ENCODE data around the gene MRFAP1L1. TPM values are rescaled to one million over a fixed set of nuclear protein-coding genes. Genes with fewer than 3 reads are reported as not detected.
A peak's percentile ranks its signal among the peaks of the same experiment; 100 is the strongest.

Gene MRFAP1L1
- total RNA-seq, 6 experiments from 2014 or later: 35.5 to 41.0 (median 40.1) TPM

DNA sequence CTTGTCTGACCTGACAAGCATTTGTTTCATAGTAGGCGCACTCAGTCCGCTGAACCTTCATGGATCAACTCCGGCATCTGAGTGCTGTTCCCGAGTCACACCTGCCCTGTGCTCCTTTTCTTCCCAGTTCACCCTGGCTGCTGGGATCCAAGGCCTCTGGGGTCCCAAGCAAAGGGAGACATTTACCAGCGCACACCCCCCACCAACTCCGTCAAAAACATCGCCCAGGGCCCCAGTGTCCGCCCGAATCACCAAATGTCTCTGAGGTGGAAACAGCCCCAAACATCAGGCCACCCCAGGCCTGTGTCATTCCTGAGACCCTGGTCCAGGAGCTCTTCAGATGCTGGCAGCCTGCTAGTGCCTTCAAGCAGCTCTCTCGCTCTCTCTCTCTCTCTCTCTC lies 11.5 kb upstream of the MRFAP1L1 start:
- H3K9me3 Mint-ChIP-seq: peaks cover 5% of the 10 kb centered on the region; the same call in 1 of the 2 replicates
- no peak overlapping the region for H3K27ac Mint-ChIP-seq
- H3K4me1 Mint-ChIP-seq (ENCODE audit: low read depth): peaks cover 29% of the 10 kb centered on the region
- H3K36me3 Mint-ChIP-seq (ENCODE audit: low read depth): no peaks in the 10 kb centered on the region
- H3K27me3 Mint-ChIP-seq (ENCODE audit: insufficient read depth): no peaks in the 10 kb centered on the region; the same call in none of the 2 replicates
- DNase-seq: no peak
- TF ChIP-seq, protein P1, sequence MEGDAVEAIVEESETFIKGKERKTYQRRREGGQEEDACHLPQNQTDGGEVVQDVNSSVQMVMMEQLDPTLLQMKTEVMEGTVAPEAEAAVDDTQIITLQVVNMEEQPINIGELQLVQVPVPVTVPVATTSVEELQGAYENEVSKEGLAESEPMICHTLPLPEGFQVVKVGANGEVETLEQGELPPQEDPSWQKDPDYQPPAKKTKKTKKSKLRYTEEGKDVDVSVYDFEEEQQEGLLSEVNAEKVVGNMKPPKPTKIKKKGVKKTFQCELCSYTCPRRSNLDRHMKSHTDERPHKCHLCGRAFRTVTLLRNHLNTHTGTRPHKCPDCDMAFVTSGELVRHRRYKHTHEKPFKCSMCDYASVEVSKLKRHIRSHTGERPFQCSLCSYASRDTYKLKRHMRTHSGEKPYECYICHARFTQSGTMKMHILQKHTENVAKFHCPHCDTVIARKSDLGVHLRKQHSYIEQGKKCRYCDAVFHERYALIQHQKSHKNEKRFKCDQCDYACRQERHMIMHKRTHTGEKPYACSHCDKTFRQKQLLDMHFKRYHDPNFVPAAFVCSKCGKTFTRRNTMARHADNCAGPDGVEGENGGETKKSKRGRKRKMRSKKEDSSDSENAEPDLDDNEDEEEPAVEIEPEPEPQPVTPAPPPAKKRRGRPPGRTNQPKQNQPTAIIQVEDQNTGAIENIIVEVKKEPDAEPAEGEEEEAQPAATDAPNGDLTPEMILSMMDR (IDR thresholded peaks at IDR 0.05): no peak
- no peak overlapping the region for H3K4me3 Mint-ChIP-seq

DNA sequence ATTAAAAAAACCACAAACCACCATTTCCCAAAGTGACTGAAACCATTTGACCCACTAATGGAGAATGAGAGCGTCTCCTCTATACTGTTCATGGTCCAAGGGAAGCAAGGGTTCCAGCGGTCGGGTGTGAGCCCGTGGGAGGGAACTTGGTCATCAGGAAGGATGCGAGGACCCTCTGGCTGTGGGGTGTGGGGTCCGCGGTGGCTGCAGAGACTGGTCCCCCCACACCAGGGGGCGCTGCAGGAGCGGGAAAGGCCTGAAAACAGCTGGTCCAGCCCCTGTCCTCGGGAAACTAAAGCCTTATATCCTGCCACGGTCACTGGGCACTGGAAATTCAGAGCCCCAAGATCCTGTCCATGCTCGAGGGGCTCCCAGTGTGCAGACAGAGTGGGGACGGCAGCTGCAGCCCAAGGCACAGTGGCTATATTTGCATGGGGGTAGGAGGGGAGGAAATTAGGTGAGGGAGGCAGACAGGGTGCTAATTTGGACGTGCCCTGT lies 10.6 kb upstream of the MRFAP1L1 start:
- Mint-ChIP-seq H3K36me3 (ENCODE audit: low read depth) (no peaks in the 10 kb centered on the region), H3K4me3 (peak overlapping the region; percentile 74), H3K27ac (no peak overlapping the region), H3K27me3 (ENCODE audit: insufficient read depth) (no peaks in the 10 kb centered on the region; the same call in none of the 2 replicates), H3K9me3 (peaks cover 5% of the 10 kb centered on the region; the same call in 1 of the 2 replicates), H3K4me1 (ENCODE audit: low read depth) (peaks cover 37% of the 10 kb centered on the region)
- DNase-seq: peak; percentile 50
- TF ChIP-seq, protein P1 (IDR thresholded peaks at IDR 0.05): peak; percentile 98

DNA sequence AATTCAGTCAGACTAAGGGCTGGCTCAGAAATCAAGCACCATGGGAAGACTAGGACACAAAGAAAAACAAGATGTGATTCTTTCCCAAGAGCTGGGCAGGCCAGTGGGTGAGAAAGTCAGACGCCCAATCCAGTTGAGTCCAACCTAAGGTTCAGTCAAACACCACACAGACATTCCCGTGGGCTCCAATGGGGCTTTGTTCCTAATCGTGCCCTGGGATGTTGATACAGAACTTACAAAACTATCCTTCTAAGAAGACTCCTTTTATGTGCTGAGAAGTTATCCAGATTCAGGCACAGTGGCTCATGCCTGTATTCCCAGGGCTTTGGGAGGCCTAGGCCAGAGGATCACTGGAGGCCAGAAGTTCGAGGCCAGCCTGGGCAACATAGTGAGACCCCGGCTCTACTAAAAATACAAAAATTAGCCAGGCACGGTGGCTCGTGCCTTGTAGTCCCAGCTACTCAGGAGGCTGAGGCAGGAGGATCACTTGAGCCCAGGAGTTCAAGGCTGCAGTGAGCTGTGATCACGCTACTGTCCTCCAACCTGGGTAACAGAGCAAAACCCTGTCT lies 10.0 kb upstream of the MRFAP1L1 start:
- Mint-ChIP-seq H3K9me3 (peaks cover 2% of the 10 kb centered on the region; the same call in 1 of the 2 replicates), H3K27ac (no peak overlapping the region), H3K4me1 (ENCODE audit: low read depth) (peaks cover 34% of the 10 kb centered on the region), H3K27me3 (ENCODE audit: insufficient read depth) (no peaks in the 10 kb centered on the region; the same call in none of the 2 replicates), H3K36me3 (ENCODE audit: low read depth) (no peaks in the 10 kb centered on the region), H3K4me3 (no peak overlapping the region)
- TF ChIP-seq, protein P1 (IDR thresholded peaks at IDR 0.05): no peak
- no peak for DNase-seq

- TF ChIP-seq, protein P1 (IDR thresholded peaks at IDR 0.05): no peak
- peak overlapping the region; percentile 43 for H3K4me3 Mint-ChIP-seq
- no peaks in the 10 kb centered on the region; the same call in 1 of the 2 replicates for H3K27me3 Mint-ChIP-seq (ENCODE audit: insufficient read depth)
- H3K27ac Mint-ChIP-seq: peak overlapping the region; percentile 17; the same call in 1 of the 2 replicates
- H3K36me3 Mint-ChIP-seq (ENCODE audit: low read depth): no peaks in the 10 kb centered on the region
- DNase-seq: no peak
- H3K4me1 Mint-ChIP-seq (ENCODE audit: low read depth): peaks cover 28% of the 10 kb centered on the region
- H3K9me3 Mint-ChIP-seq: no peaks in the 10 kb centered on the region
These were observed 9.4 kb upstream of the MRFAP1L1 start for GRCh38 chr4:6718932-6719610.

GRCh38 chr4:6716958-6717655 lies 7.4 kb upstream of the MRFAP1L1 start:
- Mint-ChIP-seq H3K4me1 (ENCODE audit: low read depth) (peaks cover 27% of the 10 kb centered on the region), H3K9me3 (0 out of 2 replicates have a peak, but pooled peaks cover 5% of the 10 kb centered on the region), H3K4me3 (peak overlapping the region; percentile 90), H3K27me3 (ENCODE audit: insufficient read depth) (peaks cover 3% of the 10 kb centered on the region), H3K27ac (peak overlapping the region; percentile 77), H3K36me3 (ENCODE audit: low read depth) (peaks cover 5% of the 10 kb centered on the region)
- DNase-seq: no peak
- TF ChIP-seq, protein P1 (IDR thresholded peaks at IDR 0.05): no peak

All from HFFc6 (cell line).